T-helper 1 cell (primary cell): Measurements from ENCODE around the gene RBM22.
"Not testable (repeated sequence)": the region's sequence is repeated elsewhere in the genome, so short reads cannot be mapped to it uniquely, and the experiment has no call there.

Source experiments
- DNase-seq, 5 donors: peaks; one replicate each; pipeline ENCODE4 v3.0.0-alpha.2; 2012 to 2020
- total RNA-seq, 4 donors: gene quantifications; one replicate each; lab custom pipeline; 2026; lab: John Stamatoyannopoulos, UW

Gene RBM22
- total RNA-seq: 136 to 169 (median 164) reads per million in 4 donors

DNA sequence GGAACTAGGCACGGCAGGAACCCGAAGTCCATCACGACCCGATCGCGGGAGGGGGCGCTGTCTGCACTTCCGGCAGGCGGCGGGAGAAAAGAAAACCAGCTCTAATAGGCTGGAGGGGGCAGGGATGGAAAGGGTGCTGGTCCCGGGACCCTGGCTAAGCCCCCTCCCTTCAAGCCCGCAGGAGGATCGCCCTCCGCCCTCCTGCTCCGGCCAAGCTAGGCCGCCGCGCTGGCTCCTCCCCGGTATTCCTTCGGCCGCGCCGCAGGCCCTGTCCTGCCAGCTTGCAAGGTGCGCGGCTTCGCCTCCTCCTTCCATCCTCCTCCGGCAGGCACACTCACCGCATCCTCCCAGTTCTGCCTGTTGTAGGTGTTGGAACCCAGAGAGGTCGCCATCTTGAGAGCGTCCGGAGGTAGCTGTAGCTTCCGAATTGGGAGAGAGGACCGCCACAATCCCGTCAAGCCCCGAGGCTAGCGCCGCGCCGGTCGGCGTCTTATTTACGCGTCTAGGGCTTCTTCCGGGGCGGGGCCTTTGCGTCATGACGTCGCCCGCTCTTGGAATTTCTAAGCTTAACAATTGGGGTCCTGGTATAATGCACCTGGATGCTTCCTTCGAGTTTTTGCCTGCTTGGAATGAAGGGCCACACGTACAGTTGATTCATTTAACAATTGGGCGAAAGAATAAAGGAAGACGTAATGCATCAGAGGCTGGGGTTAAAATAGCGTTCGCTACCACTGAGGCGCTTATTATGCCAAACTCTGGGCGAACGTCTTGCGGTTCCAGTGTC is at the start of gene RBM22:
Gene RBM22 (minus strand): TSS at position 469 of the 784 bp plus-strand sequence. CDS start 77 bp downstream, at position 392.
- DNase-seq: peak; percentile 80 to 92 (median 88)

DNA sequence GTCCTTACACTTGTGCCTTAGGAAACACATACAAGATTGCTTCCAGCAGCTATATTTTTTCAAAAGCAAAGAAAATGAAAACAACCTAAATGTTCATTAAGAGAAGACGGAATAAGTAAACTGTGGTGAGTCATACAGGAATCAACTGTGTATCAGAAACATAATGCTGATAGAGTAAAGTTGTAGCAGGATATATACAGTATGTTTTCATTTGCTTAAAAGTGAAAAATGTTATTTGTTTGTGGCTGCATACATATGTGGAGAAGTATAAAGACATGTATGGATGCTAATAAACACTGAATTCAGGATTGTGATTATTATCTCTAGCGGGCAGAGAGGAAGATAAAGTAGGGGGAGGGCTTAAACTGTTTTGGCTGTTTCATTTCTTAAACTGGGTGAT is 49.6 kb upstream of the RBM22 start:
- no peak for DNase-seq

DNA sequence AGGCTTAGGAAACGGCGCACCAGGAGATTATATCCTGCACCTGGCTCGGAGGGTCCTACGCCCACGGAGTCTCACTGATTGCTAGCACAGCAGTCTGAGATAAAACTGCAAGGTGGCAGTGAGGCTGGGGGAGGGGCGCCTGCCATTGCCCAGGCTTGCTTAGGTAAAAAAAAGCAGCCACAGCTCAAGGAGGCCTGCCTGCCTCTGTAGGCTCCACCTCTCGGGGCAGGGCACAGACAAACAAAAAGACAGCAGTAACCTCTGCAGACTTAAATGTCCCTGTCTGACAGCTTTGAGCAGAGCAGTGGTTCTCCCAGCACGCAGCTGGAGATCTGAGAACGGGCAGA is 42.3 kb upstream of the RBM22 start:
- DNase-seq: not testable (repeated sequence)

DNA sequence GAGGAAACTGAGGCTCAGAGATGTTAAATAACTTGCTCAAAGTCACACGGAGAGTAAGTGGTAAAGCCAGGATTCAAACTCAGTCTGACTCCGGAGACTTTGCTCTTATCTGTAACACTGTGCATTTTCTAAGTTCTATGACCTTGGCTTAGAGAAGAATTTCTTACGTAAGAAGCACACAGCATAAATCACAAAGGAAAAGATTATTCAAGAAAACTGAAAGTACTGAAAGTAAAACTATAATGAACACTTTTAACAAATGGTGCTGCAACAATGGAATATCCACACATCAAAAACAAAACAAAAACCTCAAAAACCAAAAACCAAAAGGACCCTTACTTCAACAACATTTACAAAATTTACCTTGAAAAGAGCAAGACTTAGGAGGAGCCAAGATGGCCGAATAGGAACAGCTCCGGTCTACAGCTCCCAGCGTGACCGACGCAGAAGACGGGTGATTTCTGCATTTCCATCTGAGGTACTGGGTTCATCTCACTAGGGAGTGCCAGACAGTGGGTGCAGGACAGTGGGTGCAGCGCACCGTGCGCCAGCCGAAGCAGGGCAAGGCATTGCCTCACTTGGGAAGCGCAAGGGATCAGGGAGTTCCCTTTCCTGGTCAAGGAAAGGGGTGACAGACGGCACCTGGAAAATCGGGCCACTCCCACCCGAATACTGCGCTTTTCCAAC is 41.7 kb upstream of the RBM22 start:
- DNase-seq: not testable (repeated sequence)

DNA sequence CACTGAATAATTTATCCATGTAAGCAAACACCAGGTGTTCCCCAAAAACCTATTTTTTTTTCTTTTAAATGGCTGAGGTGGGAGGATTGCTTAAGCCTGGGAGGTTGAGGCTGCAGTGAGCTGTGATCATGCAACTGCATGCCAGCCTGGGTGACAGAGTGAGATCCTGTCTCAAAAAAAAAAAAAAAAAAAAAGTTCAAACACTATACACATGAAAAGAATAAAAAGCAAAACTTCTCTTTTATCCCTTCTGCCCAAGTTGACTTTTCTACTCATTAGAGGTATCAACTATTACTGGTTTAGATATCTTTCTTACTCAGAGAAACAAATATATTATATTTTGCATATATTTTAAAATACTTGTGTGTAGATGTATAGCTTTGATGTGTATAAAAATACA is 40.1 kb upstream of the RBM22 start:
- no peak for DNase-seq

DNA sequence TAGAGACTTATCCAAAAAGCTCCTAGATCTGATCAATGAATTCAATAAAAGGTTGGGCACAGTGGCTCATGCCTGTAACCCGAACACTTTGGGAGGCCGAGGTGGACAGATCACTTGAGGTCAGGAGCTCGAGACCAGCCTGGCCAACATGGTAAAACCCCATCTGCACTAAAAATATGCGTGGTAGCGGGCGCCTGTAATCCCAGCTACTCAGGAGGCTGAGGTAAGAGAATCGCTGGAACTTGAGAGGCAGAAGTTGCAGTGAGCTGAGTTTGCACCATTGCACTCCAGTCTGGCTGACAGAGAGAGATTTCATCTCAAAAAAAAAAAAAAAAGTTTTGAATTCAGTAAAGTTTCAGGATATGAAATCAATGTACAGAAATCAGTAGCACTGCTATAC is 38.0 kb upstream of the RBM22 start:
- DNase-seq: no peak

DNA sequence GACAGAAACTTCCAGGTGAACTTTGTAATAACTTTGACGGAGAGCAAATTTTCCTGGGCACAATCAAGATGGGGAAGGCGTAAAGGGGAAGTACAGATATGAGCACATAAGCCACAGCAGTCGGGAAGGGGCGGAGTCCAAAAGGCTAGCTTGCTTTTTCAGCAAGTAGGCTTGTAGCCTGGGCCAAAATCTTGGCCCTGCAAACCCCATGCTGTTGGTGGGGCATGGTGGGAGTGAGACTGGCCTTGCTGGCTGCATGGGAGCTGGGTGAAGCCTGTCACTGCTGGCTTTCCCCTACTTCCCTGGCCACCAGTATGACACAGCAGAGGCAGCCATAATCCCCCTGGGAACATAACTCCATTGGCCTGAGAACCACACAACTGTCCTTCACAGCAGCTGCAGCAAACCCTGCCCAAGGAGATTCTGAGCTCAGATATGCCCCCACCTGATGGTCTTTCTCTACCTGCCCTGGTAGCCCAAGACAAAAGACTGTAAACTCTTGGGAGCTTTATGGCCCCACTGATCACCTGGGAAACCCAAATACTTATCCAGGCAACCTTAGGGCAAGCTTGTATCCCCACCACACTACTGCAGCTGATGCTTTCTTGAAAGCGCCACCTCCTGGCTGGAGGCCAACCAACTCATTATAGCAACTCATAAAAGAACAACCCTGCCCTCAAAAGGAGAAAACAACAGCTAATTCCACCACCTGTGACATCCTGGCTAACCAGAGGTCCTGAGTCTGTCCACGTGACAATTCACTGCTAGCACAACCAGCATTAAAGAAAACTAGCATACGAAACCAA is 33.9 kb upstream of the RBM22 start:
- DNase-seq: peak in 1 of 5 donors; percentile 52

DNA sequence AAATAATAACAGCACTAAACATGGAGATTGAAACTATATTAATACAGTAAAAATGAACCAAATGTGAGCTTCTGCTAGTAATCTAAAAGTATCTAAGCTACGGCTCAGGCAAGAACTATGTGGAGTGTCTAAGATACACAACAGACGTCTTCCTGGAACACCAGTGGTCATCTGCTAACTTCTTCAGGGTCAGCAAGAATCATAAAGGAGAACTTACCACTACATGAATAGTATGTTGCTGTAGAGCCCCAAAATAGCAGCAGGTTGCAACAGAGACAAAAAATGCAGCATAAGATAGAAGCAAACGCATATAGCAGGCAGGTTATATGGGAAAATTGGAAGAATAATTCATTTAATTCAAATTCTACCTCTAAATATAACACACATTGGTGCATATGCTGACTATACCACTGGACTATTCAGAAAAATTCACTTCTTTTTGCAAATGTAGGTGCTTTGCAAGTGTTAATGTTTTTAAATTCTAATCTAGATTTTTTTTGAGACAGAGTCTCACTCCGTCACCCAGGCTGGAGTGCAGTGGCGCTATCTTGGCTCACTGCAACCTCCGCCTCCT is 30.9 kb upstream of the RBM22 start:
- DNase-seq: no peak

DNA sequence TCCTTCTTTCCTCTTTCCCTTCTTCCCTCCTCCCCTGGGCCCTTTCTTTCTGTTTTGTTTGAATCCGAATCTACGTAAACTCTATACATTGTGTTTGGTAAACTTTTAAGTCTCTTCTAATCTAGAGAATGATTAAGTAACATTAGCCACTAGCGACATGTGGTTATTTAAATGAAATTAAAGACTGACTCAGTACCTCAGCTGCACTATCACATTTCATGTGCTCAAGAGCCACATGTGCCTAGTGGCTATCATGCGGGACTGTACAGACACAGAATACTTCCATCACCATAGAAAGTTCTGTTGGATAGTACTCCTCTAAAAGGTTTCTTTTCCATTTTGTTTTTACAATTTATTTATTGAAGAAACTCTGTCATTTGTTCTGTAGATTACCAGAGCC is 29.0 kb upstream of the RBM22 start:
- no peak for DNase-seq

DNA sequence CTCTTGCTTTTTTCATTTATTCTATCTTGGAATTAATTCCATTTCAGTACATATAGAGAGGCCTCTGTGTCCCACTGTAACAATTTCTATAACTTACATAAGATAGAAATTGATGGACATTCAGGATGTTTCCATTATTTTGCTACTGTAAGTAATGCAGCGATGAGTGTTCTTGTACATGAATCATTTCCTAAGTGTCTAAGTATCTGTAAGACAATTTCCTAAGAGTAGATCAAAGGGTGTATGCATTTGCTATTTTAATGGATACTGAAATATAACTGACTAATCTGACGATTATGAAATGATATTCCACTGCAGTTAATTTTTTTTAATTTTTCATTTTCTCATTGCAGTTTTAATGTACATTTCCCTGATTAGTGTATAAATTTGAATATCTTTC is 23.0 kb upstream of the RBM22 start:
- no peak for DNase-seq

DNA sequence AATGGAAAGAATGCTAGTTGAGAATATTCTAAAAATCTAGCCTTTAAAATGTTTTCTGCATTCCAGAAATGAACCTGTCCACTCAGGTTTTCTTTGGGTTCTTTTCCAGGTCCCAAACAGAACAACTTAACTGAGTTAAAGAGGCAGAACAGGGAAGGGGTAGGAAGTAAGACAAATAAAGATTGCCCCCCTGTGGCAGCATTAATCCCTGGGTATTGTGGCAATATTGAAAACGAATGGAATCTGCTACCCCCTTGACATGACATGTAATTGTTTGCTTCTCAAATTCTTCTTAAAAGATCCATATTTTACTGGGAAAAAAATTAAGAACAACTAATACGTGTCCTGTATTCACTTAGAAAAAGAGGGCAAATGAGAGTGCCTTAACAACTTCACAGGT is 9.3 kb upstream of the RBM22 start:
- no peak for DNase-seq

DNA sequence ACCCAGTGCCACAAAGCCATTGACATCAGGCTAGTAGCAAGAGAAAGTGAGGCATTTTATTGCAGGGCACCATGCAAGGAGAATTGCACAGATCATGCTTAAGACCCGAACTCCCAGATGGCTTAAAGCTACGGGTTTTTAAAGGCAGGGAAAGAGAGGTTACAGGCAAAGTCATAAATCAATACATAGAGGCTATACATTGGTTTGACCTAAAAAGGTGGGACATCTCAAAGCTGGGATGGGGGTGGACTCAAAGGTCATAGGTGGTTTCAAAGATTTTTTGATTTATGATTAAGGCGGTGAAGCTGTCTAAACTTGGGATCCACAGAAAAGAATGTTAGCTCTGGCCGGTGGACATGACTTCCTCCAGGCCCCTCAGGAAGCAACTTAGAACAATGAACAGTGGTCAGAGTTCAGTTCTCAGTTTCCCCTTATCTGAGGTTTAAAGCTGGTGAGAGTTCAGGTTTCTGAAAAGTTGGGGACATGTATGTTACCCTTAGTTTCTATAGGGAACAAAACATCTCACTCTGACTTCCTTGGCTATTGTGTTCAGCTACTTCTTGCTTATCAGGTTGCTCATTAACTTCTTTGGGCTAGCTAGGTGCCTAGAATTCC is 6.0 kb upstream of the RBM22 start:
- DNase-seq: no peak

DNA sequence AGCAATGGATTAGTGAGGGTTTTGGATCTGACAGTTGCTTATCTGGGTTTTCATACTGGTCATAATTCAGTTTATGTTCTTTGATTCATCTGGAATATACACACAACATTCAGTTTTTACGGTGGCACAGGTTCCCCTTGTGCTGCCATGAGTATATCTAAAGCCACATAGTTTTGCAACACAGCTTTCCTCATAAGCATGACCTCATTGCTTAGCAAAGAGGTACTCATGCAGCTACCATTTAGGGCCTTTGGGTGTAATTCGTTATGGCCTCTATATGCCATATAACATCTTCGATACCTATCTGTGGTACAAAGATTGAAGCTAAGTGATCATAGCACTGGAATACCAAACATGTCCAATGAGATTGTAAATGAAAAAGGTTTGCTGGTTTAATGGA is 2.9 kb upstream of the RBM22 start:
- no peak for DNase-seq

DNA sequence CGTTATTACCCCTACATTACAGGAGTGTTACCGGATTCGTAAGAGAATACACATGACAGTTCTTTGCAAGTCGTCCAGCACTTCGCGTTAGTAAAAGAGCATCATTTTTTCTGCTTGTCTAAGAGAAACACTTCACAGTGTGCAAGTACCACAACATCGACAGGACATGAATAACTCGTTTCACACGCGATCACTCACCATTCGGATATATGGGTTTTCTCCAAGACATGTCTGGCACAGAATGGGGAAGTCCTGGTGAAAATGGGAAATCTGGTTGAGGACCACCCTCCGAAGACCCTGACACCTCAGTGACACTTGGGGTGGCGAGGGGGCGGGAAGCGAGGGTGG is 642 bp downstream of the RBM22 start:
- DNase-seq: no peak

DNA sequence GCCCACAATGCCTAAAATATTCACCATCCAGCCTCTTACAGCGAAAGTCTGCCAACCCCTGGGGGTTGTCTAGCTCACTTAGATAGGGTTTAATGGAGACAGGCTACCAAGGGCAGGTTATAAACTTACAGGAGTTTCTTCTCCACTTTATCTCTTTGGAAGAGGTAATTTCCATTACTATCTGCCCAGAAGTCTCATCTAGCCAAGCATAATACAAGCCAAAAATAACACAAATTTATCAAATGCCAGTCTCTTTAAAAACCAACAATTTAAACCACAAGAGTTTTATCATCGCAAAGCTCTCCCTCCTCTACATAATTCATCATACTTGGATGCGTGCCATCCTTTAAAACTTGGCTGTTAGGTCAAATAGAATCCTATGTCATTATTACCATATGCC is 6.2 kb downstream of the RBM22 start:
- DNase-seq: no peak

DNA sequence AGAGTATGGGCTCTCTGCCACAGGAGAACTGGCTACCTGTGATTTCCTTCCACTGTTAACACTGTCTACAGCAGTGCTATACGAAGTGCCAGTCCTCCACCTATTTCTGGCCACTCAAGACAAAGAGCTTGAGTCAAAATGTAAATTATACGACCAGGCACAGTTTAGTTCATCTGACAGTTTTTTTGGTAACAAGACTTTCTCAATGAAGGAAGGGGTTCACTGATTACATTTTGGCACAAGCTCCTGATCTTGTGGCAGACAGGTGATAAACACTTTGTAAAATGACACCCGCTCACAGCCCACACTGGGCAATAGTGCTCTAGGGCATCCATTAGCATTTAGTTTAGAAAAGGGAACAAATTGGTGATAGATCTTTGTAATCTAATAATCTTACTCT is 8.6 kb downstream of the RBM22 start:
- DNase-seq: no peak

DNA sequence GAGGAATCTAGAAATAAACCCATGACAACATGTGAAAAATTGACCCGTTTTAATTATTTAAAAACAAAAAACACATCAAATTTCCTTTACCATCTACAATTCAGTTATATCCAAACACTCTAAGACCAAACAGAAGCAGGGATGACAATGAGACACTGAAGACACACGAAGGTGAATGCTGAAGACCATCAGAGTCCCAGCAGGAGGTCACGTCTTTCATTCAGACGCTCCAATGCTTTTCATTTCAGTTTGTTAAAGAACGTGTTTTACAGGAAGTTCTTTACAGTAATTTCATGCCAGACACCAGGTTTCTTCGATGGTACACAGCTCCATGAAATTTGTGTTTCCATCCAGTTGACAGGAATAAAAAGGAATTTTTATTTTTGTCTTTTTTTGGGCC is 10.1 kb downstream of the RBM22 start:
- no peak for DNase-seq

DNA sequence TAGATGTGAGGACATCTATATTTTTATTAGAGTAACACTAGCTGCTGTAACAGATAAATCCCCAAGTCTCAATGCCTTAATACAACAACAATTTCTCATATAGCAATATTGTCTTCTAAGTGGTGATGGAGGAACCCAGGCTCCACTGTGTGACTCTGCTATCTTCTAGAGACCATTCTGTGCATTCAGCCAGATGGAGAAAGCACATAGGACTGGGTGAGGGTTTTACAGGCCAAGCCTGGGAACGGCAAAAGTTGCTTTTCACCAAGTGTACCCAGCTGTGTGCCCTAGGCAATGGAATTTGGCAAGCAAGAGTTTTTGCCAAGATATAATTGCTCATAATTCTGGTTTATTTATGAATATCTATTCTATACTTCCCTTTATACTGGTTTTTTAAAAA is 11.7 kb downstream of the RBM22 start:
- no peak for DNase-seq

DNA sequence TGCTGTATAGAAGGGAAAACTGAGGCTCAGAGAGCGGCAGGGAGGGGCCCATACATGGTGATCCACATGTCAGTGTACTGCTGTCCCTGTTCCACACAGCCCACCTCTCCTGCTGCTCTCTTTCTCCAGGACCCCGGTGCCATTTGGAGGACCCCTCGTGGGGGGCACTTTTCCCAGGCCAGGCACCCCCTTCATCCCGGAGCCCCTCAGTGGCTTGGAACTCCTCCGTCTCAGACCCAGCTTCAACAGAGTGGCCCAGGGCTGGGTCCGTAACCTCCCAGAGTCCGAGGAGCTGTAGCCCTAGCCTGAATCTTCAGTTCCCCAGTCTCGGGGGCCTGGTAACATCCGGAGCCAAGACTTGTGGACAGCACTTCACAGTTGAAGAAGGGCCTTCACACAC is 24.3 kb downstream of the RBM22 start:
- no peak for DNase-seq

DNA sequence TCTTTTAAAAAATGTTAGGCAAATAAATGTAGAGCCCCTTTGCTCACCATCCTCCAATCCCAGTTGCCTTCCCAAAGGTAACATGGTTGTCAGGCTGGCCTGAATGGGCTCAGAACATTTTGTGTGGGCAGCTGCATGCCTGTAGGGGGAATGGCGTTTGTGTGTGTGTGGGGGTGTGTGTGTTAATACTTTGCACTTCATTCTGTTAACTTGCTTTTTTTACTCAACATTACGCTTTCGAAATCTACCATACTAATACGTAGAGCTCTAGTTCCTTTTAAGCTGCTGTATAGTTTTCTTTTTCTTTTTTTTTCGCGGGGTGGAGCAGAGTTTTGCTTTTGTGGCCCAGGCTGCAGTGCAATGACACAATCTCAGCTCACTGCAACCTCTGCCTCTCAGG is 25.8 kb downstream of the RBM22 start:
- no peak for DNase-seq

DNA sequence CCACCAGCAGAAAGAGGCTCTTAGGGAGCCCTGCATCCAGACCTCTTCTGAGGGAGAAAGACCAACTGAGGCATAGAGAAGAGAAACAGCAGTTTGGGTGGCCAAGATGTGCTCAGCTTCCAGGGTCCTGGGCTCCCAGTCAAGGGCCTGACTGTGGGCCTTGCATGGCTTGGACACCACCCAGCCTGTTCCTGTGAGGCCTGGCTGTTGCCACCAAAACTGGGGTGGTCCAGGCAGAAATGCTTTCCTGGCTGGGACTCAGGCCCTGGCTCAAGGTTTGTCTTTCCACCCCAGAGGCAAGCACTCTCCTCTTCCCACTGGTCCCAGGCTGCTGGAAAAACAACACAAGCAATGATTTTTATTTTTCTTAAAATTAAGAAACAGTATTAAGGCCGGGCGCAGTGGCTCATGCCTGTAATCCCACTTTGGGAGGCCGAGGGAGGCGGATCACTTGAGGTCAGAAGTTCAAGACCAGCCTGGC is 26.5 kb downstream of the RBM22 start:
- no peak for DNase-seq

DNA sequence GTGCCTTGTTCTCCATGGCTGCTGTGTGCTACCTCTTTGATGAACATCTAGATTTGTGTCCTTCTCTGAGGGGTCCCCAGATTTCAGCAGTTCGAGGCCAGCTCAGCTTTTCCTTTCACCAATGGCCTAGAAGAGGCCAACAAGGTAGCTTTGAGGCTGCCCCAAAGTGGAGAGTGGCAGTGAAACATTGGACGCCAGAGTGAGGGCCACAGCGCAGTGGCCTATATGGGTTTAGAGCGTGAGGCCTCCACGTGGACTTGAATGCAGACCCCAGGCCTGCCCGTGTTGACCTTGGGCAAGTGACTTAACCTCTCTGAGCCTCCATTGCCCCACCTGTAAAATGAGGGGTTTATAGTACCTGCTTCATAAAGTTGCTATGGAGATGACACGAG is 28.0 kb downstream of the RBM22 start:
- DNase-seq: no peak
